ENCODE data around the gene BLTP1. TPM values are rescaled to one million over a fixed set of nuclear protein-coding genes. Genes with fewer than 3 reads are reported as not detected.

Gene BLTP1, protein sequence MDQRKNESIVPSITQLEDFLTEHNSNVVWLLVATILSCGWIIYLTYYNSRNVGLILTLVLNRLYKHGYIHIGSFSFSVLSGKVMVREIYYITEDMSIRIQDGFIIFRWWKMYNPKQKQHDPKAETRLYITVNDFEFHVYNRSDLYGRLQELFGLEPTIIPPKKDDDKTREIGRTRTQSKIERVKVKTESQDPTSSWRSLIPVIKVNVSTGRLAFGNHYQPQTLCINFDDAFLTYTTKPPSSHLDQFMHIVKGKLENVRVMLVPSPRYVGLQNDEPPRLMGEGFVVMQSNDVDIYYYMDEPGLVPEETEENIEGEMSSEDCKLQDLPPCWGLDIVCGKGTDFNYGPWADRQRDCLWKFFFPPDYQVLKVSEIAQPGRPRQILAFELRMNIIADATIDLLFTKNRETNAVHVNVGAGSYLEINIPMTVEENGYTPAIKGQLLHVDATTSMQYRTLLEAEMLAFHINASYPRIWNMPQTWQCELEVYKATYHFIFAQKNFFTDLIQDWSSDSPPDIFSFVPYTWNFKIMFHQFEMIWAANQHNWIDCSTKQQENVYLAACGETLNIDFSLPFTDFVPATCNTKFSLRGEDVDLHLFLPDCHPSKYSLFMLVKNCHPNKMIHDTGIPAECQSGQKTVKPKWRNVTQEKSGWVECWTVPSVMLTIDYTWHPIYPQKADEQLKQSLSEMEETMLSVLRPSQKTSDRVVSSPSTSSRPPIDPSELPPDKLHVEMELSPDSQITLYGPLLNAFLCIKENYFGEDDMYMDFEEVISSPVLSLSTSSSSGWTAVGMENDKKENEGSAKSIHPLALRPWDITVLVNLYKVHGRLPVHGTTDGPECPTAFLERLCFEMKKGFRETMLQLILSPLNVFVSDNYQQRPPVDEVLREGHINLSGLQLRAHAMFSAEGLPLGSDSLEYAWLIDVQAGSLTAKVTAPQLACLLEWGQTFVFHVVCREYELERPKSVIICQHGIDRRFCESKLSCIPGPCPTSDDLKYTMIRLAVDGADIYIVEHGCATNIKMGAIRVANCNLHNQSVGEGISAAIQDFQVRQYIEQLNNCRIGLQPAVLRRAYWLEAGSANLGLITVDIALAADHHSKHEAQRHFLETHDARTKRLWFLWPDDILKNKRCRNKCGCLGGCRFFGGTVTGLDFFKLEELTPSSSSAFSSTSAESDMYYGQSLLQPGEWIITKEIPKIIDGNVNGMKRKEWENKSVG (N-terminal part only)
- 39.3 and 47.1 TPM in 2 replicates for total RNA-seq

DNA sequence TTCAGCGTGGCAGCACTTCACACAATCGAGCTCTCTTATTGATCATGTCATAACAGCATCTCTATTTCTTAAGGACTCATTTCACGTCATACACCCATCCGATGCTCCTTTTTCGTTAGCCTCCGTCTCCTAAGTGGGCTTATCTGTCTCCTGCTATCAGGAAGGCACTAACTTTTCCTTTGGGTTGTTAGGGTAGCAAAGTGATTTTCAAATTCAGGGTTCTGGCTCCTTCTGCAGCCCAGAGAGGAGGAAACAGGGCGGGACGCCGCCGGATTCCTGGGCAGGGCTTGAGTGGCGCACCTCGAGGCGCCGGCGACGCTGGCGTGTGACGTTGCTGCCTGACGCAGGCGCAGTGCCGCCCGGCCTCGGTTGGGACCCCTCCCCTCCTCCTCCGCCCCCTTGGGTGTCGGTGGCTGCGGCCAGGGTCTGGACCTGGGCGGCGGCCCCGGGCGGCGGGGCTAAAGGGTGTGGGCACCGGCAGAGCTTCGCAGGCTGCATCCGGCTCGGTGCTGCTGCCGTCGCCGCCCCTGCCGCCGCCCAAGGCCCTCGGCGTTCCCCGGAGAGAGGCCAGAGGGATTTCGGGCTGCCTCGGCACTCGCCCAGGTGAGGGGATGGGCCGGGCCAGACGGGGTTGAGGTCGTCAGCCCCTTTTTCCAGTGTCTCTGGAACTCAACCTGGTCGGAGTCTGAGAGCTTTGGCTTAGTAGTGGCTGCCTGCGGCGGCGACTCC, at the start of gene BLTP1:
Gene BLTP1, plus strand, starts transcription at position 350 of the 729 bp plus-strand sequence. CDS start 18,317 bp downstream, outside the sequence.

Other genes starting within 250 kb of the BLTP1 start
- gene TRPC3, start 200.3 kb upstream of the BLTP1 start, total RNA-seq = not detected in 2 replicates
- gene ADAD1, start 226.7 kb downstream of the BLTP1 start, total RNA-seq = not detected in 2 replicates

All from epithelial cell of umbilical artery (primary cell).